AG04450 (cell line): ENCODE measurements around the gene PTPRC. TPM values are rescaled to one million over a fixed set of nuclear protein-coding genes. Genes with fewer than 3 reads are reported as not detected.

Source experiments
- CTCF ChIA-PET: fragments of 300-600, 350-600 bp; formaldehyde crosslinking; extraction: SDS; loops from one replicate; lab custom pipeline; 2022; ENCODE audit warnings: antibody characterized with exemption, inconsistent platforms; lab: Charles Lee
- POLR2A ChIA-PET: fragments of 350-600 bp; formaldehyde crosslinking; extraction: SDS; loops from one replicate; lab custom pipeline; 2021; ENCODE audit warnings: antibody characterized with exemption, inconsistent platforms; lab: Yijun Ruan, JAX
- DNase-seq: peaks from one replicate; pipeline ENCODE4 v3.0.0-alpha.2; 2011; ENCODE audit warnings: low read depth, low spot score
- H3K27ac ChIP-seq: one replicate; pipeline ENCODE4 v1.5.1; 2012; ENCODE audit warnings: low read depth, low read length, control low read depth
- H3K27me3 ChIP-seq: one replicate; pipeline ENCODE4 v1.6.0; 2012; ENCODE audit warnings: low read length; ENCODE audit not compliant: control insufficient read depth, insufficient read depth
- H3K4me3 ChIP-seq: 2 replicates; pipeline ENCODE4 v1.5.1; 2011; ENCODE audit warnings: mild to moderate bottlenecking, low read depth, low read length, control low read depth
- H3K9me3 ChIP-seq: 2 replicates; pipeline ENCODE4 v1.5.1; 2012; ENCODE audit warnings: low read length; ENCODE audit not compliant: control insufficient read depth, insufficient read depth
- polyA plus RNA-seq: library from polyadenylated mRNA; depleted of rRNA; stranded (reverse); fragments of >200 nt; gene quantifications from 2 replicates; pipeline ENCODE4 v1.2.3, GENCODE V29; 2011
- TF ChIP-seq, protein P1 (sequence below): IDR thresholded peaks from 2 replicates; pipeline ENCODE4 v1.5.1; 2011; ENCODE audit warnings: low read depth, low read length, control low read depth, inconsistent platforms

PTPRC gene
- polyA plus RNA-seq, 1 experiment = 0.05 TPM

DNA sequence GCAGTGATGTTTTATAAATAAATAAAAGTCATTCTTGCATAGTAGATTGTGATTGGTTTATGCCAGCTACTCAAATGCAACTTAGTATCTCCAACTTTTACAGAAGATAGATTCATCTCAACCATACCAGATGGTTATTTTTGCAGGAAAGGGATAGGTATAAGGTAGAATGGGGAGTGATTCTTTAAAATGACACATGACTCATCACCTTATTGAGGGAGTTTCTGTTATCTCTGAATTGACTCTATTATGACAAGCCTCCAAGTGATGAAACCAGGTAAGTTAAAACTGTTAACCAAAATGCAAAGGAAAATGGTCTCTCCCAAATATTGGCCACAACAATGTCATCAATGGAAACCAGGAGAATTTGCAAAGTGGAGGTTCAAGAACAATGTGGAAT lies 54.5 kb downstream of the PTPRC start:
- ChIA-PET POLR2A (no interaction called here), CTCF (no interaction called here)
- TF ChIP-seq, protein P1, sequence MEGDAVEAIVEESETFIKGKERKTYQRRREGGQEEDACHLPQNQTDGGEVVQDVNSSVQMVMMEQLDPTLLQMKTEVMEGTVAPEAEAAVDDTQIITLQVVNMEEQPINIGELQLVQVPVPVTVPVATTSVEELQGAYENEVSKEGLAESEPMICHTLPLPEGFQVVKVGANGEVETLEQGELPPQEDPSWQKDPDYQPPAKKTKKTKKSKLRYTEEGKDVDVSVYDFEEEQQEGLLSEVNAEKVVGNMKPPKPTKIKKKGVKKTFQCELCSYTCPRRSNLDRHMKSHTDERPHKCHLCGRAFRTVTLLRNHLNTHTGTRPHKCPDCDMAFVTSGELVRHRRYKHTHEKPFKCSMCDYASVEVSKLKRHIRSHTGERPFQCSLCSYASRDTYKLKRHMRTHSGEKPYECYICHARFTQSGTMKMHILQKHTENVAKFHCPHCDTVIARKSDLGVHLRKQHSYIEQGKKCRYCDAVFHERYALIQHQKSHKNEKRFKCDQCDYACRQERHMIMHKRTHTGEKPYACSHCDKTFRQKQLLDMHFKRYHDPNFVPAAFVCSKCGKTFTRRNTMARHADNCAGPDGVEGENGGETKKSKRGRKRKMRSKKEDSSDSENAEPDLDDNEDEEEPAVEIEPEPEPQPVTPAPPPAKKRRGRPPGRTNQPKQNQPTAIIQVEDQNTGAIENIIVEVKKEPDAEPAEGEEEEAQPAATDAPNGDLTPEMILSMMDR = no peak
- Histone ChIP-seq H3K4me3 (no peak overlapping the region), H3K9me3 (no peaks in the 10 kb centered on the region), H3K27ac (no peak overlapping the region), H3K27me3 (no peaks in the 10 kb centered on the region)
- no peak for DNase-seq

DNA sequence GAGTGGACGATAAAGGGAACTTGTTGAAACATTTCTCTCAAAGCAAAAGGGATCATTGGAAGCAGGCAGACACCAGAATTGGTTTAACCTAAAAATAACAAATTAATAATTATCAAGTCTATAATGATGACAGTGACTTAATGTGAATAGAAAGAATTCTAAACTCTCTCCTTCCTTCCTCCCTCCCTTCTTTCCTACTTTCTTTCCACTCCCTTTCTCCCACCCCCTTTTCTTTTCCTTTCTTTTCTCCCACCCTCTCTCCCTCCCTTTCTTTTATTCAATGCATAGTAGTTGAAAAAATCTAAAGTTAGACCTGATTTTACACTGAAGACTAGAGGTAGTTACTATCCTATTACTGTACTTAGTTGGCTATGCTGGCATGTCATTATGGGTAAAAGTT lies 55.7 kb downstream of the PTPRC start:
- Histone ChIP-seq H3K4me3 (no peak overlapping the region), H3K27me3 (no peaks in the 10 kb centered on the region), H3K27ac (no peak overlapping the region), H3K9me3 (no peaks in the 10 kb centered on the region)
- TF ChIP-seq, protein P1 = no peak
- CTCF ChIA-PET = no interaction called here
- POLR2A ChIA-PET = no interaction called here
- no peak for DNase-seq

DNA sequence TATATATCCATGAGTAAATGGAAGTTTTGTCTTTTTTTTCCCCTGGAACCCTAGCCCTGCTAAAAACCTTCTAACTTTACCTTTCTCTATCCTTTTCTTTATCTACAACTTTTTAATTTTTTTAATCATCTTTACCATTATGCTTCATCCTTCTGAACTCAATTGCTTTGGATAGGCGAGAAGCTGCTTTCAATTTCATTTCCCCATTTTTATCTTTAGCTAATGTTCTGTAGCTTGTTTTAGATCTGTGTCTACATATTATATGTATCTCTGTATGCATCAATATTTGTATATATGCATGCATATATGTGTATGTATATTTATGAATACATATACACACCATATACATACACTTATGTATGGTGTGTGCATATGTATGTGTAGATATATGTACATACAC lies 57.4 kb downstream of the PTPRC start:
- ChIA-PET POLR2A (no interaction called here), CTCF (no interaction called here)
- no peak overlapping the region for H3K4me3 ChIP-seq
- TF ChIP-seq, protein P1 = no peak
- H3K27me3 ChIP-seq = no peaks in the 10 kb centered on the region
- no peak overlapping the region for H3K27ac ChIP-seq
- H3K9me3 ChIP-seq = no peaks in the 10 kb centered on the region
- DNase-seq = no peak

DNA sequence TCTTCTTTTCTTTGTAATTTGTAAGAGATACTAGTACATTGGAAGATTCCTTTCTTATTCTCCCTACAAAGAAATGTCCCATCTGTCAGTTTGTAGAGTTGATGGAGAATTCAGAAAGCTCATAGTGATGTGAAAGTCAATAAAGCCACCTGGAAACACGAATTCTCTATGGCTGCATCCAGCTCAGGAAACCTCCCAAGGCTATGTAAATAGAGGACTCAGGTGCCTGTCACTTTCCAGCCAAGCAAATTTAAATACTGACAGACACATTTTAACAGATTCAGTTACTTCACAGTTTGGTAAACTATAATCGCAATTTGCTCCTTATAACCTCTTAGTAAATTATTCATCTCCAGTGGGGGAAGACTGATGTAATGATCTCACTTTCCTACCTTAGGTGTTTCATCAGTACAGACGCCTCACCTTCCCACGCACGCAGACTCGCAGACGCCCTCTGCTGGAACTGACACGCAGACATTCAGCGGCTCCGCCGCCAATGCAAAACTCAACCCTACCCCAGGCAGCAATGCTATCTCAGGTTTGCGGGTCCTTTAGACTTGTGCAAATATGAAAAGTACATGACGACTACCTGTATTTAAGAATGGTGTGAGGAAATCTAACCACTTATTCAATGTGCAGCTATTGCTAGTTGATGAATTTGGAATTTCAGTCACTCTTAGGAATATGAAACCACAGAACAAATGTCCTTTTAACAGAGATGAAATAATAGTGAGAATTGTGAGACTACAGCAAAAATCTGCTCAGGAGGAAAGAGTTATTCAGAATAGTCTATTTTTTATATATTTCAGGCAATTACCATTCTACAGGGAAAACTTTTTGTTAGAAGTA lies 60.6 kb downstream of the PTPRC start:
- no peak for DNase-seq
- ChIA-PET POLR2A (no interaction called here), CTCF (interaction anchor here (0.5 to 1.5 kb wide), 4 partner anchors 15 to 764 kb away, joined by 3 to 6 read pairs (median 4); no protein-coding TSS in a partner anchor)
- no peaks in the 10 kb centered on the region for H3K27me3 ChIP-seq
- TF ChIP-seq, protein P1 = peak; percentile 85
- H3K4me3 ChIP-seq = no peak overlapping the region
- no peak overlapping the region for H3K27ac ChIP-seq
- H3K9me3 ChIP-seq = no peaks in the 10 kb centered on the region

DNA sequence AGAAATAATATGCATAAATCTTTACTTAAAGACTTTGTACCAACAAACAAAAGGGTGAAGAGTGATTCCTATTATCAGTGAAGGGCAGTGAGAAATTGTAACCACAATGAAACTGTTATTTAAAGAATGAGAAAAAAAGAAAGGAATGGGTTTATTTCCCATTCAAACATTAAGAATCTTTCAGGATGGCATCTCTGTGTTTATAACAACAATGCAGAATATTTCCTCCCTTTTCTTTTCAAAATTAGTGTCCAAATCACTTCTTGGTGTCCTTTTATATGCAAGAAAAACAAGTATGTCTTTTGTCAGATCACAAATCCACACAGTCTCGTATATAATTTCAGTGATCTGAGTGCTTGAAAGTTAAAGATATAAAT lies 61.2 kb downstream of the PTPRC start:
- DNase-seq = no peak
- Histone ChIP-seq H3K4me3 (no peak overlapping the region), H3K9me3 (no peaks in the 10 kb centered on the region), H3K27ac (no peak overlapping the region), H3K27me3 (no peaks in the 10 kb centered on the region)
- POLR2A ChIA-PET = no interaction called here
- CTCF ChIA-PET = interaction anchor here (1.5 kb wide), 2 partner anchors 15 to 23 kb away, joined by 4 to 6 read pairs; no protein-coding TSS in a partner anchor
- TF ChIP-seq, protein P1 = no peak
